SK-N-MC (cell line): ENCODE measurements around the gene POMP.

Source experiments
- DNase-seq: peaks from one replicate; pipeline ENCODE4 v3.0.0-alpha.2; 2011; ENCODE audit warnings: low read depth, low spot score
- H3K27ac ChIP-seq: fragments of 200-600 bp; sonication (generic); 2 replicates; pipeline ENCODE4 v1.5.1; 2016; ENCODE audit warnings: mixed run types
- H3K36me3 ChIP-seq: fragments of 200-600 bp; sonication (generic); 2 replicates; pipeline ENCODE4 v1.6.1; 2017; ENCODE audit warnings: antibody characterized with exemption, low read length, mixed read lengths; ENCODE audit not compliant: insufficient read depth
- H3K4me3 ChIP-seq: fragments of 200-600 bp; sonication (generic); 2 replicates; pipeline ENCODE4 v1.5.1; 2016
- H3K9ac ChIP-seq: fragments of 200-600 bp; sonication (generic); 2 replicates; pipeline ENCODE4 v1.8.0; 2017; ENCODE audit warnings: mixed run types, mixed read lengths; ENCODE audit not compliant: insufficient read length
- H3K9me3 ChIP-seq: fragments of 200-600 bp; sonication (generic); 2 replicates; pipeline ENCODE4 v1.6.1; 2017; ENCODE audit warnings: low read depth, mild to moderate bottlenecking, antibody characterized with exemption, low read length, moderate library complexity, mixed read lengths
- EZH2 ChIP-seq: fragments of 200-600 bp; sonication (generic); IDR thresholded peaks from one replicate; pipeline ENCODE4 v1.6.1; 2017; ENCODE audit warnings: antibody characterized with exemption
- FOXP2 ChIP-seq: optimal IDR thresholded peaks from 2 replicates; pipeline ENCODE3; 2011; ENCODE audit warnings: mild to moderate bottlenecking, moderate library complexity; ENCODE audit not compliant: insufficient read depth; ENCODE audit errors: extremely low read length, control extremely low read depth
- POLR2AphosphoS5 ChIP-seq: IDR thresholded peaks from 2 replicates; pipeline ENCODE4 v1.6.1; 2012; ENCODE audit warnings: mild to moderate bottlenecking, low read depth, low read length, borderline replicate concordance

Gene POMP

GRCh38 chr13:28651810-28652401 lies 7.0 kb upstream of the POMP start:
- Histone ChIP-seq H3K9me3 (no peaks in the 10 kb centered on the region), H3K36me3 (no peaks in the 10 kb centered on the region), H3K9ac (no peak overlapping the region), H3K27ac (no peak overlapping the region), H3K4me3 (no peak overlapping the region)
- no peak for DNase-seq
- no peak for TF ChIP-seq POLR2AphosphoS5
- no peak for TF ChIP-seq EZH2
- no peak for TF ChIP-seq FOXP2

- Histone ChIP-seq H3K4me3 (no peak overlapping the region), H3K27ac (peak overlapping the region; percentile 94), H3K9me3 (no peaks in the 10 kb centered on the region), H3K36me3 (no peaks in the 10 kb centered on the region), H3K9ac (no peak overlapping the region)
- no peak for TF ChIP-seq POLR2AphosphoS5
- no peak for TF ChIP-seq FOXP2
- no peak for TF ChIP-seq EZH2
- no peak for DNase-seq
Measured at GRCh38 chr13:28653111-28653510, 5.8 kb upstream of the POMP start.

- TF ChIP-seq POLR2AphosphoS5 (no peak), EZH2 (no peak), FOXP2 (no peak)
- DNase-seq: no peak
- Histone ChIP-seq H3K9me3 (no peaks in the 10 kb centered on the region), H3K4me3 (peak overlapping the region; percentile 43; the same call in 1 of the 2 replicates), H3K36me3 (no peaks in the 10 kb centered on the region), H3K9ac (peak overlapping the region; percentile 48), H3K27ac (peak overlapping the region; percentile 94)
Measured at GRCh38 chr13:28654276-28654675, 4.7 kb upstream of the POMP start.

- Histone ChIP-seq H3K27ac (no peak overlapping the region), H3K9me3 (no peaks in the 10 kb centered on the region), H3K36me3 (peaks cover 3% of the 10 kb centered on the region), H3K9ac (no peak overlapping the region), H3K4me3 (no peak overlapping the region)
- no peak for TF ChIP-seq FOXP2
- DNase-seq: no peak
Measured at GRCh38 chr13:28655561-28655960, 3.4 kb upstream of the POMP start.

- Histone ChIP-seq H3K36me3 (peaks cover 21% of the 10 kb centered on the region), H3K9ac (peak overlapping the region; percentile 97), H3K4me3 (peak overlapping the region; percentile 97), H3K9me3 (no peaks in the 10 kb centered on the region), H3K27ac (peak overlapping the region; percentile 76; the same call in 1 of the 2 replicates)
- no peak for DNase-seq
- no peak for TF ChIP-seq FOXP2
- no peak for TF ChIP-seq EZH2
- TF ChIP-seq POLR2AphosphoS5: no peak
Measured at GRCh38 chr13:28657784-28658538, 969 bp upstream of the POMP start.

- H3K4me3 ChIP-seq: peak overlapping the region; percentile 97
- peak overlapping the region; percentile 76 for H3K27ac ChIP-seq
- no peak for DNase-seq
- no peaks in the 10 kb centered on the region for H3K9me3 ChIP-seq
- H3K36me3 ChIP-seq: peaks cover 26% of the 10 kb centered on the region
- TF ChIP-seq EZH2 (no peak), POLR2AphosphoS5 (no peak), FOXP2 (no peak)
- peak overlapping the region; percentile 97 for H3K9ac ChIP-seq
Measured at GRCh38 chr13:28658539-28658795, 463 bp upstream of the POMP start.

- peak overlapping the region; percentile 55; the same call in 1 of the 2 replicates for H3K27ac ChIP-seq
- H3K9ac ChIP-seq: peak overlapping the region; percentile 97
- H3K4me3 ChIP-seq: peak overlapping the region; percentile 97
- no peak for TF ChIP-seq EZH2
- TF ChIP-seq POLR2AphosphoS5: no peak
- TF ChIP-seq FOXP2: no peak
- peaks cover 37% of the 10 kb centered on the region for H3K36me3 ChIP-seq
- no peak for DNase-seq
- H3K9me3 ChIP-seq: no peaks in the 10 kb centered on the region
Measured at GRCh38 chr13:28659621-28659970, 666 bp downstream of the POMP start.

- Histone ChIP-seq H3K27ac (no peak overlapping the region), H3K9ac (no peak overlapping the region), H3K9me3 (no peaks in the 10 kb centered on the region), H3K36me3 (peaks cover 96% of the 10 kb centered on the region), H3K4me3 (no peak overlapping the region)
- TF ChIP-seq POLR2AphosphoS5 (no peak), FOXP2 (no peak), EZH2 (no peak)
- no peak for DNase-seq
Measured at GRCh38 chr13:28666897-28667488, 8.1 kb downstream of the POMP start.

- no peak for TF ChIP-seq POLR2AphosphoS5
- TF ChIP-seq EZH2: no peak
- no peak for TF ChIP-seq FOXP2
- peaks cover 95% of the 10 kb centered on the region for H3K36me3 ChIP-seq
- H3K4me3 ChIP-seq: no peak overlapping the region
- no peak for DNase-seq
- no peak overlapping the region for H3K27ac ChIP-seq
- H3K9me3 ChIP-seq: no peaks in the 10 kb centered on the region
- H3K9ac ChIP-seq: no peak overlapping the region
Measured at GRCh38 chr13:28671126-28671792, 12.3 kb downstream of the POMP start.
